Measurements from ENCODE around the gene ZNF385D. TPM values are rescaled to one million over a fixed set of nuclear protein-coding genes. Genes with fewer than 3 reads are reported as not detected.

ZNF385D gene
- total RNA-seq, 1 donor from 2014 or later = 0.43 TPM

GRCh38 chr3:21515417-21515816 is 235.6 kb downstream of the ZNF385D start:
- Mint-ChIP-seq H3K27ac (ENCODE audit: unreplicated experiment) (no peak overlapping the region), H3K4me1 (ENCODE audit: unreplicated experiment) (no peaks in the 10 kb centered on the region), H3K4me3 (ENCODE audit: unreplicated experiment) (no peak overlapping the region), H3K9me3 (ENCODE audit: unreplicated experiment) (no peaks in the 10 kb centered on the region), H3K36me3 (ENCODE audit: unreplicated experiment) (no peaks in the 10 kb centered on the region), H3K27me3 (ENCODE audit: unreplicated experiment) (peaks cover 9% of the 10 kb centered on the region)
- DNase-seq (ENCODE audit: extremely low spot score, unreplicated experiment) = no peak
- TF ChIP-seq, protein P1, sequence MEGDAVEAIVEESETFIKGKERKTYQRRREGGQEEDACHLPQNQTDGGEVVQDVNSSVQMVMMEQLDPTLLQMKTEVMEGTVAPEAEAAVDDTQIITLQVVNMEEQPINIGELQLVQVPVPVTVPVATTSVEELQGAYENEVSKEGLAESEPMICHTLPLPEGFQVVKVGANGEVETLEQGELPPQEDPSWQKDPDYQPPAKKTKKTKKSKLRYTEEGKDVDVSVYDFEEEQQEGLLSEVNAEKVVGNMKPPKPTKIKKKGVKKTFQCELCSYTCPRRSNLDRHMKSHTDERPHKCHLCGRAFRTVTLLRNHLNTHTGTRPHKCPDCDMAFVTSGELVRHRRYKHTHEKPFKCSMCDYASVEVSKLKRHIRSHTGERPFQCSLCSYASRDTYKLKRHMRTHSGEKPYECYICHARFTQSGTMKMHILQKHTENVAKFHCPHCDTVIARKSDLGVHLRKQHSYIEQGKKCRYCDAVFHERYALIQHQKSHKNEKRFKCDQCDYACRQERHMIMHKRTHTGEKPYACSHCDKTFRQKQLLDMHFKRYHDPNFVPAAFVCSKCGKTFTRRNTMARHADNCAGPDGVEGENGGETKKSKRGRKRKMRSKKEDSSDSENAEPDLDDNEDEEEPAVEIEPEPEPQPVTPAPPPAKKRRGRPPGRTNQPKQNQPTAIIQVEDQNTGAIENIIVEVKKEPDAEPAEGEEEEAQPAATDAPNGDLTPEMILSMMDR (IDR thresholded peaks at IDR 0.05) = no peak

DNA sequence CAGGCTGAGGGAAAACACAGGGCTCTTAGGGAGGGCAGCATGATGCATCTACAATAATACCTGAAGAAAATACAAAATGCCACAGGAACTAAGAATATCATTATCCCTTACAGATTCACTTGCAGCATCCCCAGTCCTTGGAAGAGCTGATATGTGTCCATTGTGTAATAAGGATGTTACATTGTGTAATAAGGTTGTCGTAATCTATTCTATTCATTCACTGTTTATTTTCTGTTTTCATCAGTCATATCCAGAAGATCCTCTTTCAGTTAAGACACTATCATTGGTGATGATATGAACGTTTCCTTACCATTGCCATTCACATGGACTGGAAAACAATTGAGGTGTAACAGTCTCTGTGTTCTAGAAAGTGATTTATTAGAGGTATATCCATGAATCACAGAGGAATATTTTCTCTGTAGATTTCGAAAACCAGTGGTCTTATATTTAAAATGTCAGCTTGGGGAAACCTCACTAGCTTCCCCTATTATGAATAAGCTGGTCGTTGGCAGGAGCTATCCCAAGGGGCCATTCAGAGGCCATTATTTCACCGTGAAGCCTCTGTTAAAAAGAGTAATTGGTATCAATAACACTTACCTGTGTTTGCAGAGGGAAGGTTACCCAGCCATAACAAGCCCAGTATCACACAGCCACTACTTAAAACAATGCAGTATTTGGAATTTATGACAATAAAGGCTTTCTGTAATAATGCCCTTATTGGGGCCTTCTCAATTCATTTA is 241.1 kb downstream of the ZNF385D start:
- DNase-seq (ENCODE audit: extremely low spot score, unreplicated experiment) = no peak
- TF ChIP-seq, protein P1 (IDR thresholded peaks at IDR 0.05) = no peak

GRCh38 chr3:21508246-21508645 is 242.8 kb downstream of the ZNF385D start:
- no peak for DNase-seq (ENCODE audit: extremely low spot score, unreplicated experiment)
- H3K27me3 Mint-ChIP-seq (ENCODE audit: unreplicated experiment) = peaks cover 2% of the 10 kb centered on the region
- H3K36me3 Mint-ChIP-seq (ENCODE audit: unreplicated experiment) = no peaks in the 10 kb centered on the region
- no peaks in the 10 kb centered on the region for H3K9me3 Mint-ChIP-seq (ENCODE audit: unreplicated experiment)
- TF ChIP-seq, protein P1 (IDR thresholded peaks at IDR 0.05) = no peak
- H3K4me1 Mint-ChIP-seq (ENCODE audit: unreplicated experiment) = no peaks in the 10 kb centered on the region
- no peak overlapping the region for H3K27ac Mint-ChIP-seq (ENCODE audit: unreplicated experiment)
- no peak overlapping the region for H3K4me3 Mint-ChIP-seq (ENCODE audit: unreplicated experiment)

More for the DNA sequence above, 241.1 kb downstream of the ZNF385D start:
- H3K4me1 Mint-ChIP-seq (ENCODE audit: unreplicated experiment) = no peaks in the 10 kb centered on the region
- peaks cover 2% of the 10 kb centered on the region for H3K27me3 Mint-ChIP-seq (ENCODE audit: unreplicated experiment)
- H3K9me3 Mint-ChIP-seq (ENCODE audit: unreplicated experiment) = no peaks in the 10 kb centered on the region
- no peak overlapping the region for H3K27ac Mint-ChIP-seq (ENCODE audit: unreplicated experiment)
- H3K4me3 Mint-ChIP-seq (ENCODE audit: unreplicated experiment) = no peak overlapping the region
- no peaks in the 10 kb centered on the region for H3K36me3 Mint-ChIP-seq (ENCODE audit: unreplicated experiment)

GRCh38 chr3:21505711-21506460 is 245.1 kb downstream of the ZNF385D start:
- Mint-ChIP-seq H3K36me3 (ENCODE audit: unreplicated experiment) (no peaks in the 10 kb centered on the region), H3K27ac (ENCODE audit: unreplicated experiment) (no peak overlapping the region), H3K4me3 (ENCODE audit: unreplicated experiment) (no peak overlapping the region), H3K27me3 (ENCODE audit: unreplicated experiment) (peaks cover 2% of the 10 kb centered on the region), H3K4me1 (ENCODE audit: unreplicated experiment) (no peaks in the 10 kb centered on the region), H3K9me3 (ENCODE audit: unreplicated experiment) (no peaks in the 10 kb centered on the region)
- TF ChIP-seq, protein P1 (IDR thresholded peaks at IDR 0.05) = no peak
- no peak for DNase-seq (ENCODE audit: extremely low spot score, unreplicated experiment)

- H3K36me3 Mint-ChIP-seq (ENCODE audit: unreplicated experiment) = no peaks in the 10 kb centered on the region
These were observed 248.4 kb downstream of the ZNF385D start for GRCh38 chr3:21502656-21503055.

More at GRCh38 chr3:21502656-21503055, 248.4 kb downstream of the ZNF385D start:
- Mint-ChIP-seq H3K9me3 (ENCODE audit: unreplicated experiment) (no peaks in the 10 kb centered on the region), H3K27ac (ENCODE audit: unreplicated experiment) (no peak overlapping the region), H3K4me1 (ENCODE audit: unreplicated experiment) (no peaks in the 10 kb centered on the region), H3K27me3 (ENCODE audit: unreplicated experiment) (peaks cover 2% of the 10 kb centered on the region), H3K4me3 (ENCODE audit: unreplicated experiment) (no peak overlapping the region)
- TF ChIP-seq, protein P1 (IDR thresholded peaks at IDR 0.05) = no peak
- no peak for DNase-seq (ENCODE audit: extremely low spot score, unreplicated experiment)

All from osteocyte (in vitro differentiated cells).